ENCODE measurements around the gene CD33. TPM values are rescaled to one million over a fixed set of nuclear protein-coding genes. Genes with fewer than 3 reads are reported as not detected.

CD33 gene
- total RNA-seq, 1 donor from 2014 or later: 1.3 TPM

- no peaks in the 10 kb centered on the region for H3K27me3 ChIP-seq
- H3K9me3 ChIP-seq: no peaks in the 10 kb centered on the region
- H3K4me3 ChIP-seq: no peak overlapping the region
- H3K36me3 ChIP-seq: no peaks in the 10 kb centered on the region
- intact Hi-C loops (cut with DNase I): no loop called here
- no peak overlapping the region for H3K27ac ChIP-seq
- no peak for DNase-seq (ENCODE audit: low spot score in 2 of 2)
- H3K4me1 ChIP-seq: no peaks in the 10 kb centered on the region
- TF ChIP-seq, protein P1, sequence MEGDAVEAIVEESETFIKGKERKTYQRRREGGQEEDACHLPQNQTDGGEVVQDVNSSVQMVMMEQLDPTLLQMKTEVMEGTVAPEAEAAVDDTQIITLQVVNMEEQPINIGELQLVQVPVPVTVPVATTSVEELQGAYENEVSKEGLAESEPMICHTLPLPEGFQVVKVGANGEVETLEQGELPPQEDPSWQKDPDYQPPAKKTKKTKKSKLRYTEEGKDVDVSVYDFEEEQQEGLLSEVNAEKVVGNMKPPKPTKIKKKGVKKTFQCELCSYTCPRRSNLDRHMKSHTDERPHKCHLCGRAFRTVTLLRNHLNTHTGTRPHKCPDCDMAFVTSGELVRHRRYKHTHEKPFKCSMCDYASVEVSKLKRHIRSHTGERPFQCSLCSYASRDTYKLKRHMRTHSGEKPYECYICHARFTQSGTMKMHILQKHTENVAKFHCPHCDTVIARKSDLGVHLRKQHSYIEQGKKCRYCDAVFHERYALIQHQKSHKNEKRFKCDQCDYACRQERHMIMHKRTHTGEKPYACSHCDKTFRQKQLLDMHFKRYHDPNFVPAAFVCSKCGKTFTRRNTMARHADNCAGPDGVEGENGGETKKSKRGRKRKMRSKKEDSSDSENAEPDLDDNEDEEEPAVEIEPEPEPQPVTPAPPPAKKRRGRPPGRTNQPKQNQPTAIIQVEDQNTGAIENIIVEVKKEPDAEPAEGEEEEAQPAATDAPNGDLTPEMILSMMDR (IDR thresholded peaks at IDR 0.05): no peak
Observed at GRCh38 chr19:51277112-51277511, 52.2 kb downstream of the CD33 start.

GRCh38 chr19:51282335-51282734, 57.5 kb downstream of the CD33 start:
- Histone ChIP-seq H3K27ac (no peak overlapping the region), H3K4me1 (no peaks in the 10 kb centered on the region), H3K4me3 (no peak overlapping the region), H3K9me3 (no peaks in the 10 kb centered on the region), H3K27me3 (no peaks in the 10 kb centered on the region), H3K36me3 (no peaks in the 10 kb centered on the region)
- intact Hi-C loops (cut with DNase I): no loop called here
- DNase-seq (ENCODE audit: low spot score in 2 of 2): no peak
- TF ChIP-seq, protein P1 (IDR thresholded peaks at IDR 0.05): no peak

DNA sequence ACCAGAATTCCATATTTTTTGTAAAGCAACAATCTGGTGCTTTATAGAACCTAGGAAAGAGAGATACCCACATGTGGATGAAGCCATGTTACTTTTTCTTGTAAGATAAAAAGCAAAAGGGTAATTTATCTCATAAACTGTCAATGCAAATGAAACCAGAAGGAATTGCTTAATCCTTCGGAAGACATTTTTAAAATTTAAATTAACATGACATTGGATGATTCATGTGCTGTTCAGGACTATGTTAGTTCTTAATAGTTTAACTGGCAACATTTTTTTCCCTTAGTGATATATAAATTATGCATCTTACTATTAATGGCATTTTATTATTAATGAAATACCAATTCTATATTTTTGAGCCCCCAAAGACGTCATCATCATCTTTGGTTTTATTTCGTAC, 60.8 kb downstream of the CD33 start:
- no peaks in the 10 kb centered on the region for H3K27me3 ChIP-seq
- no peak overlapping the region for H3K4me3 ChIP-seq
- no peak overlapping the region for H3K27ac ChIP-seq
- DNase-seq (ENCODE audit: low spot score in 2 of 2): no peak
- intact Hi-C loops (cut with DNase I): no loop called here
- H3K9me3 ChIP-seq: no peaks in the 10 kb centered on the region
- TF ChIP-seq, protein P1 (IDR thresholded peaks at IDR 0.05): no peak
- no peaks in the 10 kb centered on the region for H3K36me3 ChIP-seq
- H3K4me1 ChIP-seq: no peaks in the 10 kb centered on the region

Other genes starting within 250 kb of the CD33 start
- gene KLK7, start 241.2 kb upstream of the CD33 start, total RNA-seq: not detected
- gene KLK8, start 223.5 kb upstream of the CD33 start, total RNA-seq: not detected
- 1.6 TPM for gene KLK10, start 205.4 kb upstream of the CD33 start, total RNA-seq
- not detected for gene KLK11, start 198.5 kb upstream of the CD33 start, total RNA-seq
- gene KLK12, start 190.1 kb upstream of the CD33 start, total RNA-seq: not detected
- not detected for gene KLK13, start 160.0 kb upstream of the CD33 start, total RNA-seq
- not detected for gene KLK14, start 142.2 kb upstream of the CD33 start, total RNA-seq
- gene CTU1, start 116.7 kb upstream of the CD33 start, total RNA-seq: 8.9 TPM
- gene SIGLEC9, start 100.2 kb upstream of the CD33 start, total RNA-seq: 0.85 TPM
- 4.8 TPM for gene SIGLEC7, start 82.8 kb upstream of the CD33 start, total RNA-seq
- gene SIGLECL1, start 26.0 kb downstream of the CD33 start, total RNA-seq: not detected
- gene IGLON5, start 86.6 kb downstream of the CD33 start, total RNA-seq: 4.9 TPM
- 1.4 TPM for gene VSIG10L, start 117.1 kb downstream of the CD33 start, total RNA-seq
- 42.5 TPM for gene ETFB, start 141.3 kb downstream of the CD33 start, total RNA-seq
- gene CLDND2, start 143.9 kb downstream of the CD33 start, total RNA-seq: not detected
- gene NKG7, start 147.6 kb downstream of the CD33 start, total RNA-seq: 30.2 TPM
- gene LIM2, start 162.9 kb downstream of the CD33 start, total RNA-seq: not detected
- not detected for gene C19orf84, start 165.5 kb downstream of the CD33 start, total RNA-seq
- gene SIGLEC10, start 192.6 kb downstream of the CD33 start, total RNA-seq: 5.4 TPM
- not detected for gene SIGLEC8, start 233.4 kb downstream of the CD33 start, total RNA-seq